ENCODE measurements around the gene ADPRHL1. TPM values are rescaled to one million over a fixed set of nuclear protein-coding genes. Genes with fewer than 3 reads are reported as not detected.
A peak's percentile ranks its signal among the peaks of the same experiment; 100 is the strongest.

Gene ADPRHL1
- total RNA-seq, 6 experiments from 2014 or later: 1.0 to 2.0 (median 1.5) TPM

- peaks cover 76% of the 10 kb centered on the region for H3K4me1 Mint-ChIP-seq (ENCODE audit: low read depth)
- DNase-seq: peak; percentile 93
- peak within 1 kb of the TSS; percentile 90 for H3K27ac Mint-ChIP-seq
- peak within 1 kb of the TSS; percentile 98 for H3K4me3 Mint-ChIP-seq
- peaks cover 3% of the 10 kb centered on the region for H3K27me3 Mint-ChIP-seq (ENCODE audit: insufficient read depth)
- TF ChIP-seq CTCF (IDR thresholded peaks at IDR 0.05): no peak
- peaks cover 11% of the 10 kb centered on the region for H3K36me3 Mint-ChIP-seq (ENCODE audit: low read depth)
- no peaks in the 10 kb centered on the region for H3K9me3 Mint-ChIP-seq
Measured at GRCh38 chr13:113490496-113491417, 37.5 kb upstream of the ADPRHL1 start, which contains the start of gene DCUN1D2. Gene DCUN1D2 (minus strand): TSS chr13:113490711. CDS start chr13:113490669, 42 bp downstream.

- peak overlapping the region; percentile 92 for H3K4me3 Mint-ChIP-seq
- H3K27ac Mint-ChIP-seq: peak overlapping the region; percentile 88
- H3K27me3 Mint-ChIP-seq (ENCODE audit: insufficient read depth): peaks cover 3% of the 10 kb centered on the region
- no peaks in the 10 kb centered on the region for H3K9me3 Mint-ChIP-seq
- peak; percentile 55 for DNase-seq
- H3K36me3 Mint-ChIP-seq (ENCODE audit: low read depth): peaks cover 5% of the 10 kb centered on the region
- no peak for TF ChIP-seq CTCF (IDR thresholded peaks at IDR 0.05)
- peaks cover 68% of the 10 kb centered on the region for H3K4me1 Mint-ChIP-seq (ENCODE audit: low read depth)
Measured at GRCh38 chr13:113489549-113490495, 36.5 kb upstream of the ADPRHL1 start.

- H3K27me3 Mint-ChIP-seq (ENCODE audit: insufficient read depth): peaks cover 3% of the 10 kb centered on the region
- H3K4me3 Mint-ChIP-seq: peak overlapping the region; percentile 92
- no peaks in the 10 kb centered on the region for H3K9me3 Mint-ChIP-seq
- no peak for TF ChIP-seq CTCF (IDR thresholded peaks at IDR 0.05)
- H3K36me3 Mint-ChIP-seq (ENCODE audit: low read depth): peaks cover 2% of the 10 kb centered on the region
- no peak for DNase-seq
- H3K27ac Mint-ChIP-seq: peak overlapping the region; percentile 88
- peaks cover 61% of the 10 kb centered on the region for H3K4me1 Mint-ChIP-seq (ENCODE audit: low read depth)
Measured at GRCh38 chr13:113489171-113489548, 35.9 kb upstream of the ADPRHL1 start.

- Mint-ChIP-seq H3K27me3 (ENCODE audit: insufficient read depth) (peaks cover 3% of the 10 kb centered on the region), H3K4me3 (peak overlapping the region; percentile 92), H3K4me1 (ENCODE audit: low read depth) (peaks cover 52% of the 10 kb centered on the region), H3K27ac (0 out of 2 replicates have a peak overlapping the region, but pooled peaks have one; percentile 88), H3K9me3 (no peaks in the 10 kb centered on the region), H3K36me3 (ENCODE audit: low read depth) (no peaks in the 10 kb centered on the region; the same call in 1 of the 2 replicates)
- no peak for TF ChIP-seq CTCF (IDR thresholded peaks at IDR 0.05)
- no peak for DNase-seq
Measured at GRCh38 chr13:113488283-113488682, 35.0 kb upstream of the ADPRHL1 start.

GRCh38 chr13:113486698-113487097 lies 33.4 kb upstream of the ADPRHL1 start:
- no peak for TF ChIP-seq CTCF (IDR thresholded peaks at IDR 0.05)
- Mint-ChIP-seq H3K27me3 (ENCODE audit: insufficient read depth) (peaks cover 3% of the 10 kb centered on the region), H3K4me1 (ENCODE audit: low read depth) (peaks cover 37% of the 10 kb centered on the region), H3K9me3 (no peaks in the 10 kb centered on the region), H3K4me3 (no peak overlapping the region), H3K27ac (no peak overlapping the region), H3K36me3 (ENCODE audit: low read depth) (no peaks in the 10 kb centered on the region; the same call in 1 of the 2 replicates)
- no peak for DNase-seq

Measured in HFFc6 (cell line).